Measurements from ENCODE around the gene STX12.
A peak's percentile ranks its signal among the peaks of the same experiment; 100 is the strongest.
"Not testable (repeated sequence)": the region's sequence is repeated elsewhere in the genome, so short reads cannot be mapped to it uniquely, and the experiment has no call there.

STX12 gene

DNA sequence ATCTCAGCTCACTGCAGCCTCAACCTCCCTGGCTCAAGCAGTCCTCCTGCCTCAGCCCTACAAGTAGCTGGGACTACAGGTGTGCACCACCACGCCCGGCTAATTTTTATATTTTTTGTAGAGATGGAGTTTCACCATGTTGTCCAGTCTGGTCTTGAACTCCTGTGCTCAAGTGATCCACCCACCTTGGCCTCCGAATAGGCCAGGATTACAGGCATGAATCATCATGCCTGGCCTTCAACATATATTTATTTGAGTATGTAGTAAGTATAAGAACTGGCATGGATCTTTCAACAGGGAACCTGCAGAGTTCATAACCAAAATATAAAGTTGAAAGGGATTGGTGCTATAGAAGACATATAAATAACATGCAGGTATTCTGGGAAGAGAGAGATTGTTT is 2.3 kb downstream of the STX12 start:
- DNase-seq (ENCODE audit: low read depth): not testable (repeated sequence)

DNA sequence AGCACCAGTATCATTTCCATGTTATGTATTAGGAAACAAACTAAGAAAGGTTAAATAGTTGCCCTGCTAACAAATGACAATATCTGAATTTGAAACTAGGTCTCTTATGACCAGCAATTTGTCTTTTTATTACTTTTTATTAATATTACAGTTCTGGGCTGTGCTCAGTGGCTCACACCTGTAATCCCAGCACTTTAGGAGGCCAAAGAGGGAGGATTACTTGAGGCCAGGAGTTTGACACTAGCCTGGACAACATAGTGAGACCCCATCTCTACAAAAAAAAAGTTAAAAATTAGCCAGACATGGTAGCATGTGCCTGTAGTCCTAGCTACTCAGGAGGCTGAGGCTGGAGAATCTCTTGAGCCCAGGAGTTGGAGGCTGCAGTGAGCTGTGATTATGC is 3.3 kb downstream of the STX12 start:
- DNase-seq (ENCODE audit: low read depth): not testable (repeated sequence)

DNA sequence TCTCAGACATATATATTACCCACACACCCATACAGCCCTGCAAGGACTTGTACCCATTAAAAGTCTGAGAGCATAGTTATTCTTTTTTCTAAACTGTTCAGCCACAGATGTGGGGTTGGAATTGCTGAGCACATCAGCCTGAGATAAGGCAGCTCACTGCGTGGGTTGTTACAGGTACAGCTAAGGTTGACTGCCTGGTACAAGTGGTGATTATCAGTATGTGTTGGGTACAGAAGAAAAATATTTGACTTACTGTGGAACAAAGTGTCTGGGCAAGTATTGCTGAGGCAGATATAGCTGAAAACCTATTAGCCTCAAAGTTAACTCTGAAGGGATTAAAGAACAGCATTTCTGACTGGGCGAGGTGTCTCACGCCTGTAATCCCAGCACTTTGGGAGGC is 5.0 kb downstream of the STX12 start:
- no peak for DNase-seq (ENCODE audit: low read depth)

DNA sequence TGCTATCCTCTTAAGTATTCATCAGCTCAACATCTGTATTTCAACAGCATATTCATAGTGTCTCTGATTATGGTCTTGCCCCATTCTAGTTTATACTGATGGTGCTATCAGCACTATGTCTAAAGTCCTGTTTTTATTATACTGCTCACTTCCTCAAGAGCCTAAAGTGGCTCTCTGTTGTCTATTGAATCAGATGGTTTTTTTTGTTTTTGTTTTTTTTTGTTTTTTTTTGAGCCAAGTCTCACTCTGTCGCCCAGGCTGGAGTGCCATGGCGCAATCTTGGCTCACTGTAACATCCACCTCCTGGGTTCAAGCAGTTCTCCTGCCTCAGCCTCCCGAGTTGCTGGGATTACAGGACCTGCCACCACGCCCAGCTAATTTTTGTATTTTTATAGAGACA is 6.1 kb downstream of the STX12 start:
- DNase-seq (ENCODE audit: low read depth): no peak

DNA sequence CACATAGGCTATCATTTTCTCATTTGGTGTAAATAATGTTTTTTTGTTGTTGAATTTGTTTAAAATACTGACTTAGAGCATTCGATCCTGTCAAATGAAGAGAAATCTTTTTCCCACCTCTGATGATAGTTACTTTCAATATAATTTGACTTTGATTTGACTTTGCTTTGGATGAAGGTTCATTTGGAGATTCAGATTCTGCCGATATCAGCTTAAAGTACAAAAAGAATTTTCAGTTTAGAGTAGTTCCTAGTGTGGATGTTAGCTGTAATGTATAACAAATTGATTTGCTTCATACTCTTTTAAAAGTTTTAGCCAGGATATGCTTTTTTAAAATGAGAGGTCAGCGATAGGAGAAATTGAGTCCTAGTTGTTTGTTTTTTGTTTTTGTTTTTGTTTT is 9.9 kb downstream of the STX12 start:
- no peak for DNase-seq (ENCODE audit: low read depth)

DNA sequence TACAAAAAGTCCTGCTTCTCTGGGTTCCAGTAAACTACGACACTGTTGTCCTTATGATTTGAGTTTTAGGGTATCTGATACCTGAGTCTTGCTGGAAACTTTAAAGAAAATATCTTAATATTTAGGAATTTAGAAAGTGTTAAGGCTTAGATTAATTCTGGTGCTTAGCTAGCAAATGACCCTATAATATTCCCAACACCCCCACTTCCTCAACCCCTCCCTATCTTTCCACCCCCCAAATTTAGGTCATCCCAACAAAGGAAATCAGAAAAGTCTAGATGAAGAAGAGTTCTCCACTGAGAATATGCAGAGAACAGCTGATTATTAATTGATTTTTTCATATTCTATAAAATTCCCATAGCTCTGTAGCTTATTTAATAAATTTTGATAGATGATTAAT is 11.7 kb downstream of the STX12 start:
- no peak for DNase-seq (ENCODE audit: low read depth)

DNA sequence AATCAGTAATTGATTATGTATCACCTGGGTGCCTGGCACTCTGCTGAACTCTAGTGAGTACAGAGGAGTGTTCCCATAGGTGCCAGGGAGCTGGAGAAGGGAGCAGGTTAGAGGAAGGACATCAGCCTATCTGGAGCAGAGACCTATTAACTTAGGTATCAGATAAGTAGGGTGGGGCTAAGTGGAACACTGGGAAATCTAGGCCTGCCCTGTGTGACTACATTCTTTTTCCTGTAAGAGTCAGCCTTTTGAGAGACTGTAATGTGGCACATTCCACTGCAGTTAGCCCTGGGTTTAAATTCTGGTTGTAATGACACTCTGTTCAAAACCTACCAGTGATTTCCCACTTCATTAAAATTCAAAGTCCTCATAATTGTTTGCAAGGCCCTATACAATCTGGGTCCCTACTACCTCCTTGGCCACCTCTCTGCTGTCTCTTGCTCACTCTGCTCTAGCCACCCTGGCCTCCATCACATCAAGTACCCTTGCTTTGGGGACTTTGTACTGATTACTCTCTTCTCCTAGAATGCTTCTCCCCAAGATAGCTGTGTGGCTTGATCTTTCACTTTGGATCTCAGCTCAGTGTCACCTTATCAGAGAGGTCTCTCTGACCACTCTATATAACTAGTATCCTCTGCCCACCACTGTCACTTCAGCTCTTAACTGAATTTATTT is 12.9 kb downstream of the STX12 start:
- no peak for DNase-seq (ENCODE audit: low read depth)

DNA sequence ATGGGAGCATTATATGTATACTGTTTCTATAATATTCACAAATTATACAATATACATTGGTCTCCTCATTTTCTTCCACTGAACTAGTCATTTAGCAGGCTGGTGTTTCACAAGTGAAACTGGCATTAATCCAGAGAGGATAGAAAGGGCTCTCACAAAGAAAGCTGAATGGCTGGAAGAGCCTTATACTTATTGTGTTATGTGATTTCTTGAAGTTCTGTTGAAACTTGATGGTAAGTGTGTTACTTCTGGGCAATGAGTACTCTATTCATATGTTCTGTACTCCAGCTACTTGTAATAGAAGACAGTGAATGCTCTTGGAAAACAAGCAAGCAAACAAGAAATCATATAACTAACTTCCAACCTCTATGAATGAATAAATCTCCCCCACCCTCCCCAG is 14.9 kb downstream of the STX12 start:
- DNase-seq (ENCODE audit: low read depth): peak; percentile 45

DNA sequence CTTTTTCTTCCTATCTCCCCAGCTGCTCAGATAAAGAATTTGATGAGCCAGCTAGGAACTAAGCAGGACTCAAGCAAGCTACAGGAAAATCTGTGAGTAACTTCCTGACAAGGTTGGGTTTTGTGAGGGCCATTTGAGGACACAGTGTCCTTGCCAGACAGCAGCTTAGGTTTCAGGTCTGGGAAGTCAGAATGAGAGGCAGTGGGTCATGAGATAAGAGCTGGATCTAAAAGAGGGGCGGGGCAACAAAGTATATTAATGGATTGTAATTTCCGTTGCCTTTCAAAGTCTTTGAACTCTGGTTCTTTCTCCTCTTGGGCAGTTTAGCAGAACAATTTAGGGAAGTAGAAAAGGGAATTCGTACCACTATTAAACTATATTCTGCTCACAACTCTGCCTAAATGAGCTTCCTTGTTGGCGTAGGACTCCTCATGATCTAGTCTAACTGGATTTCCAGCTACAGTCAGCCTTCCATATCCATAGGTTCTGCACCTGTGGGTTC is 16.6 kb downstream of the STX12 start:
- no peak for DNase-seq (ENCODE audit: low read depth)

DNA sequence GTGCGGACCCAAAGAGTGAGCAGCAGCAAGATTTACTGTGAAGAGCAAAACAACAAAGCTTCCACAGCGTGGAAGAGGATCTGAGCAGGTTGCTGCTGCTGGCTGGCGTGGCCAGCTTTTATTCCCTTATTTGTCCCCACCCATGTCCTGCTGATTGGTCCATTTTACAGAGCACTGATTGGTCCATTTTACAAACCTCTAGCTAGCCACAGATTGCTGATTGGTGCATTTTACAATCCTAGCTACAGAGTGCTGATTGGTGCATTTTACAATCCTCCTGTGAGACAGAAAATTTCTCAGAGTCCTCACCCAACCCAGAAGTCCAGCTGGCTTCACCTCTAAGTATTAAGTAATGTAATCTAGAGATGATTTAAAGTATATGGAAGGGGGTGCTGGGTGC is 17.3 kb downstream of the STX12 start:
- not testable (repeated sequence) for DNase-seq (ENCODE audit: low read depth)

DNA sequence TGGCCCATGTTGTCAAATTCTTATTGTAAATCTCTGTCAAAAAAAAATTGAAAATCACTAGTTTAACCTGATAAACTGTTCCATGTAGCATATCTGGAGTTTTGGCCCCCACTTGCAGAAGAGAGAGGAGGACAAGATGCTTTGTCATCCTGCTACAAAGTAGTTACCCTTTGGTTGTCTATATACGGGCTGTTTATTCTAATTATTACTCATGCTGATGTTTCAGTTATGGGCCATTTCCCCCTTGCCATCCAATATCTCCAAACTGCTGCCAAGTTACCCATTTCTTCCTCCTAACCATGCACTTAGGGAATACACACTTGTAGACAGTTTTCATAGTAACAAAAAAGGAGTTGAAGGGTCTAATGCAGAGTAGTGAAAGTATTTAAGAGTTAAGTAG is 22.6 kb downstream of the STX12 start:
- DNase-seq (ENCODE audit: low read depth): no peak

DNA sequence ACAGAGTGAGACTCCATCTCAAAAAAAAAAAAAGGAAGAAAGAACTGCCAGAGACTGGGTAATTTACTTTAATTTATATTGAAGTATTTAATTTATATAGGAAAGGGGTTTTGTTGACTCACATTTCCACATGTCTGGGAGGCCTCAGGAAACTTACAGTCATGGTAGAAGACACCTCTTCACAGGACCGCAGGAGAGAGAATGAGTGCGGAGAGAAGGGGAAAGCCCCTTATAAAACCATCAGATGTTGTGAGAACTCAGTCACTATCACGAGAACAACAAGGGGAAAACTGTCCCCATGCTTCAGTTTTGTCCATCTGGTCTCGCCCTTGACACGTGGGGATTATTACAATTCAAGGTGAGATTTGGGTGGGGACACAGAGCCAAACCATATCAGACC is 31.8 kb downstream of the STX12 start:
- no peak for DNase-seq (ENCODE audit: low read depth)

DNA sequence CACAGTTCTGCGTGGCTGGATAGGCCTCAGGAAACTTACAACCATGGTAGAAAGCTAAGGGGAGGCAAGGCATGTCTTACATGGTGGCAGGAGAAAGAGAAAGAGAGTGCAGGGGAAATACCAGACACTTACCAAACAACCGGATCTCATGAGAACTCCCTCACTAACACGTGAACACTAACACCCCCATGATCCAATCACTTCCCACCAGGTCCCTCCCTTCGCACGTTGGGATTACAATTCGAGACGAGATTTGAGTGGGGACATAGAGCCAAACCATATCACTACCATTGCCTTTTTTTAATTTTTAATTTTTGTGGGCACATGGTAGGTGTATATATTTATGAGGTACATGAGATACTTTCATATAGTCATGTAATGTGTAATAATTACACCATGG is 33.7 kb downstream of the STX12 start:
- no peak for DNase-seq (ENCODE audit: low read depth)

DNA sequence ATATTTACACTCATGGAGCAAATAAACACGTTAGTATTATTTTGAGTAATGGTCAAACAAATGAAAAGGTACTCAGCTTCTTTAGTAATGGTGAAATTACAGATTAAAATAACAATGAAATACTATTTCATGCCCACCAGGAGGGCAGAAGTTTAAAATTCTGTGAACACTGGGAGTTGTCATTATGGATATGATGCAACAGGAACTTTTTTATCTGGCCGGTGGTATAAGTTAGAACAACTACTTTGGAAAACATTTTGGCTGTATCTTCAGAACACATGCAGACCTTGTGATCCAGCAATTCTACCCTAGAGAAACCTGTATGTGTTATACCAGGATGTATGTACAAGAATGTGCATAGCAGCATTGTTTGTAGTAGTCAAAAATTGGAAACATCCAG is 34.4 kb downstream of the STX12 start:
- DNase-seq (ENCODE audit: low read depth): no peak

DNA sequence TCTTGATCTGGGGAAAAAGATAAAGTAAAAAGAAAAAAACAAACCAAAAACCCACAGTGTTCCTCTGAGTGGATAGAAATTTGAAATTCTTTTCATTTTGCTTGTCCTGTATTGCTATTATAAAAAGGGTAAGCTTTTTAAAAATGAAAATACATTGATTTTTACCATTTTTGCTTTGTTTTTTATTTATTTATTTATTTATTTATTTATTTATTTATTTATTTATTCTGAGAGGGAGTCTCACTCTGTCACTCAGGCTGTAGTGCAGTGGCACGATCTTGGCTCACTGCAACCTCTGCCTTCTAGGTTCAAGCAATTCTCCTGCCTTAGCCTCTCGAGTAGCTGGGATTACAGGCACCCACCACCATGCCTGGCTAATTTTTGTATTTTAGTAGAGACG is 35.1 kb downstream of the STX12 start:
- DNase-seq (ENCODE audit: low read depth): not testable (repeated sequence)

DNA sequence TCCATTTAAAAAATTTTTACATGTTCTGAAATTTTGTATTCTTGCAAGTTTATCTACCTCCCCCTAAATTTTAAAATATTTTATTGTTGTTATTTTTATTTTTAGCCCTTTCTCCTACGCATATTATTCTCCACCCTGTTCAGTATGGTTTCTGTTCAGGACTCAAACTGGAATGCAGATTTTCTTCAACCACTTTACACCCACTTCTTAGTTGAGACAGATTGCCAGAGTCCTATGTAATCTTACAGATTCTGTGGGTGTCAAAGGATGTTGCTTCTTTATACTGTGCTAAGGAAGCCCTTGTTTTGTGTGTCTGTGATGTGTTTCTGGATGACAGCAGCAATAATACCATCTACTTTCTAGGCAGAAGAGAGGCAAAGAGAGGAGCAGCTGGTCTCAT is 36.9 kb downstream of the STX12 start:
- no peak for DNase-seq (ENCODE audit: low read depth)

DNA sequence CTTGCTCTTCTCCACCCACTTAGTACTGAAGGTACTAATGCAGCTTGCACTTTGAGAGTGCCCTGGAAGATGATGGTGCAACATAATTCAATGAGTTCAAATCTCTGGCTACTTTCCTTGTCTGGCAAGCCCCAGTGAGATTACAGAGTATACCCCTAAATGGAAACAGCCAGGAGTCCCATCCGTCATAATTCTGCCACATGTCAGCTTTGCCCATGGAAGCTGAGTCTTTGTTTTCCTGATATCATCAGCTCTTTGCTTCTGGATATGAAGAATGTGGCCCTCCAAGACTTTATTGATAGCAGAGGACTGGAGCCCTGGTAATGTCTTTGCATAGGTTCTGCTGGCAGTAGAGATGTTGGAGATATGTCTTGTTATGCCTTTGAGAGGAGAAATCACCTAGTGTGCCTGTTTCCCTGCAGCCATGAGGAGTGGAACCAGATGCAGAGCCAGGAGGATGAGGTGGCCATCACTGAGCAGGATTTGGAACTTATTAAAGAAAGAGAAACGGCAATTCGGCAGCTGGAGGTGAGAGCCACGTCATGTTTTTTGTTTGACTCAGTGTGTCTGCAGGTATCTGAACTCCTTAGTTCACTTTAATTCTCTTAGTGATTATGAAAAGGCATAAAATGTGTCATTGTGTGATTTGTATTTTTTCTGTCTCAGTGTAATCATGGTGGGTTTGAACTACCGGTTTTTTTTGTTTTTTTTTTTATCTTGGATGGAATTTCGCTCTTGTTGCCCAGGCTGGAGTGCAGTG is 38.9 kb downstream of the STX12 start:
- DNase-seq (ENCODE audit: low read depth): no peak

DNA sequence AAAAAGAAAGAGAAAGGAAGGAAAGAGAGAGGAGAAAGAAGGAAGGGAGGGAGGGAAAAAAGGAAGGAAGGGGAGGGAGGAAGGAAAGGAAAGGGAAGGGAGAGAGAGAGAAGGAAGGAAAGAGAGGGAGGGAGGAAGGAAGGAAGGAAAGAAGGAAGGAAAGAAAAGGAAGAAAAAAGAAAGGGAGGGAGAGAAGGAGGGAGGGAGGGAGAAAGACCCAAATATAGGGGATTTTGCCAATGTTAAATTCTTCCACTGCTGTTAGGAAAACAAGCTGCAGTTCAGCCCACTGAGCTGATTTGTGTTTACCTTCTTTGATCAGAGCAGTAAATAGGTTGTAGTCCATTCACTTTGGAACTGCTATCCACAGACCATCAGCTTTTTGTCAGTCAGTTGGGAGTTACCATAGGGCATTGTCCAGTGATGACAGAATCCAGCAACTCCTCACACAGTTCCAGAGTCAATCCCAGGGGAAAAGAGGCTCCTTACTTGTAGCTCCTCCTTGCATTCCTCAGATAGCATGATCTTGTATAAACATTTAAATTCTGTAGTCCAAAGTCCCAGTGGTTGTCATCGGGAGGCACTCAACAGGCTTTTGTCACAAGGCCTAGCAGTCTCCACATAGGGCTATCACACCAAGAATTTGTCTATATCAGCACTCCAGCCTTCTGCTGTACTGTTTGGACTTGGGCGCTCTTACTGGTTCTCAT is 44.1 kb downstream of the STX12 start:
- DNase-seq (ENCODE audit: low read depth): peak; percentile 36

DNA sequence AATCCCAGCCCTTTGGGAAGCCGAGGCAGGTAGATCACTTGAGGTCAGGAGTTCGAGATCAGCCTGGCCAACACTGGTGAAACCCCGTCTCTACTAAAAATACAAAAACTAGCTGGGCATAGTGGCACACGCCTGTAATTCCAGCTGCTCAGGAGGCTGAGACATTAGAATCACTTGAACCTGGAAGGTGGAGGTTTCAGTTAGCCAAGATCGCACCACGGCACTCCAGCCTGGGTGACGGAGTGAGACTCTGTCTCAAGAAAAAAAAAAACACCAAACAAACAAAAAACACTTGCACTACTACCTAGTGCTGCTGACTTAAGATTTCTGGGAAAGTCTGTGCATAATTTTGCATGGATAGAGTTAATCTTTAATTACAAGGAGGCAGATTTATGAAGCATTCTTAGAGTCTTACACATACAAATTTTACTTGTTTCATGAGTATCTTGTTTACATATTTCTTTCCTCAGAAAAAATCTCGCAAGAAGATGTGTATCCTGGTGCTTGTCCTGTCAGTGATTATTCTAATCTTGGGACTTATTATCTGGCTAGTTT is 48.8 kb downstream of the STX12 start:
- DNase-seq (ENCODE audit: low read depth): no peak

DNA sequence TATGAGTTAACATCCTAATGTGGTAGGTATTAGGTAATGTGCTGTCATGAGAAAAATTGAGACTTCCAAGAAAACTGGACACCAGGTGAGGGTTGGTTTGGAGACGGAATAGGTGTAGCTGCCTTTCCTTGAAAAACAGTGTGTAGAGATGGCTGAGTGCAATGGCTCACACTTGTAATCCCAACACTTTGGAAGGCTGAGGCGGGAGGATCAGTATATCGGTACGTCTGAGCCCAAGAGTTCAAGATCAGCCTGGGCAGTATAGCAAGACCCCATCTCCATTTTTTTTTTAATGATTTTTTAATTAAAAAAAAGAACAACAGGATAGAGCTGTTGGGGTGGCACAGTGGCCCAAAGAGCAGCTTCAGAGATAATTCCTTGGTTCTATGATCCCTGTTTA is 50.8 kb downstream of the STX12 start:
- DNase-seq (ENCODE audit: low read depth): no peak

DNA sequence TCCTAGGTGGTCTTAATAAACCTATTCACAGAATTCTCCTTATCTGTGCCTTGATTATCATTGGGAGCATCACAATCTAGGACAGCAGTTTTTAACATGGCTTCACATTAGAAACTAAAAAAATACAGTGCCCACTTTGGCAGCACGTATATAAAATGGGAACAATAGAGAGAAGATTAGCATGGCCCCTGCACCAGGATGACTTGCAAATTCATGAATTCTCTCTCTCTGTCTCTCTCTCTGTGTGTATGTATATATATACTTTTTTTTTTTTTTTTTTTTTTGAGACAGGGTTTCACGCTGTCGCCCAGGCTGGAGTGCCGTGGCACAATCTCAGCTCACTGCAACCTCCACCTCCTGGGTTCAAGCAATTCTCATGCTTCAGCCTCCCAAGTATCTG is 51.4 kb downstream of the STX12 start:
- DNase-seq (ENCODE audit: low read depth): no peak

DNA sequence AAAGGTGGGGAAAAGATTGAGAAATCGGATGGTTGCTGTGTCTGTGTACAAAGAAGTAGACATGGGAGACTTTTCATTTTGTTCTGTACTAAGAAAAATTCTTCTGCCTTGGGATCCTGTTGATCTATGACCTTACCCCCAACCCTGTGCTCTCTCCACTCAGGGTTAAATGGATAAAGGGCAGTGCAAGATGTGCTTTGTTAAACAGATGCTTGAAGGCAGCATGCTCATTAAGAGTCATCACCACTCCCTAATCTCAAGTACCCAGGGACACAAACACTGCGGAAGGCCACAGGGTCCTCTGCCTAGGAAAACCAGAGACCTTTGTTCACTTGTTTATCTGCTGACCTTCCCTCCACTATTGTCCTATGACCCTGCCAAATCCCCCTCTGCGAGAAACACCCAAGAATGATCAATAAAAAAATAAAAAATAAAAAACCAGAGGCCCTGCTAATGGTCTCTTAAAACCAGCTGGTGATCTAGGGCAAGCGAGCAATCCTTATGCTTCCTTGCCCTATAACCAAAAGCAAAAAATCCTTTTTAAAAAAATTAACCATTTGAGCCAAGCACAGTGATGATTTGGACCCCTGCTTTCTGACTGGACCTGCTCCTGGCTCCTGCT is 56.4 kb downstream of the STX12 start:
- DNase-seq (ENCODE audit: low read depth): not testable (repeated sequence)

Data from fibroblast of the conjunctiva (primary cell).